ENCODE measurements around the gene LYRM9. TPM values are rescaled to one million over a fixed set of nuclear protein-coding genes. Genes with fewer than 3 reads are reported as not detected.

The LYRM9 gene
- total and polyA plus RNA-seq, 8 donors, result 0.58 to 20.3 (median 11.5) TPM

- Histone ChIP-seq H3K36me3 (no peaks in the 10 kb centered on the region), H3K27ac (no peak overlapping the region), H3K27me3 (no peaks in the 10 kb centered on the region), H3K9me3 (no peaks in the 10 kb centered on the region), H3K4me1 (no peaks in the 10 kb centered on the region), H3K4me3 (no peak overlapping the region)
- TF ChIP-seq CTCF (IDR thresholded peaks at IDR 0.05), result no peak
- no peak for TF ChIP-seq EP300 (IDR thresholded peaks at IDR 0.05)
- TF ChIP-seq POLR2AphosphoS5 (IDR thresholded peaks at IDR 0.05), result no peak
- no peak for TF ChIP-seq POLR2A (IDR thresholded peaks at IDR 0.05)
- intact Hi-C loops (cut with DNase I; ENCODE audit: low total_unique reads), result no loop called here
- DNase-seq, result no peak
- WGBS, 5 donors, result 71 to 84% (median 79%) methylated on average over 5 of the region's 5 CpGs
Measured at GRCh38 chr17:27856676-27857432, 36.3 kb downstream of the LYRM9 start.

- TF ChIP-seq POLR2AphosphoS5 (IDR thresholded peaks at IDR 0.05), result no peak
- TF ChIP-seq POLR2A (IDR thresholded peaks at IDR 0.05), result no peak
- no peak for TF ChIP-seq CTCF (IDR thresholded peaks at IDR 0.05)
- TF ChIP-seq EP300 (IDR thresholded peaks at IDR 0.05), result no peak
- no peaks in the 10 kb centered on the region for H3K36me3 ChIP-seq
- H3K27ac ChIP-seq, result no peak overlapping the region
- H3K4me3 ChIP-seq, result no peak overlapping the region
- no peaks in the 10 kb centered on the region for H3K4me1 ChIP-seq
- H3K27me3 ChIP-seq, result no peaks in the 10 kb centered on the region
- intact Hi-C loops (cut with DNase I; ENCODE audit: low total_unique reads), result no loop called here
- 94 to 99% (median 97%) methylated on average over 3 of the region's 3 CpGs for WGBS, 5 donors
- H3K9me3 ChIP-seq, result no peaks in the 10 kb centered on the region
- no peak for DNase-seq
Measured at GRCh38 chr17:27855454-27855853, 37.7 kb downstream of the LYRM9 start.

GRCh38 chr17:27854163-27854562, 39.0 kb downstream of the LYRM9 start:
- Histone ChIP-seq H3K36me3 (no peaks in the 10 kb centered on the region), H3K27me3 (no peaks in the 10 kb centered on the region), H3K4me1 (no peaks in the 10 kb centered on the region), H3K9me3 (no peaks in the 10 kb centered on the region), H3K27ac (no peak overlapping the region), H3K4me3 (no peak overlapping the region)
- WGBS, 5 donors, result 81 to 92% (median 88%) methylated on average over 5 of the region's 5 CpGs
- no peak for DNase-seq
- TF ChIP-seq CTCF (IDR thresholded peaks at IDR 0.05) (no peak), POLR2A (IDR thresholded peaks at IDR 0.05) (no peak)
- intact Hi-C loops (cut with DNase I; ENCODE audit: low total_unique reads), result no loop called here

- H3K4me1 ChIP-seq, result no peaks in the 10 kb centered on the region
- H3K27me3 ChIP-seq, result no peaks in the 10 kb centered on the region
- no peak for TF ChIP-seq POLR2AphosphoS5 (IDR thresholded peaks at IDR 0.05)
- H3K9me3 ChIP-seq, result no peaks in the 10 kb centered on the region
- no peaks in the 10 kb centered on the region for H3K36me3 ChIP-seq
- intact Hi-C loops (cut with DNase I; ENCODE audit: low total_unique reads), result no loop called here
- 54 to 69% (median 57%) methylated on average over 3 of the region's 3 CpGs for WGBS, 5 donors
- H3K27ac ChIP-seq, result no peak overlapping the region
- DNase-seq, result no peak
- no peak overlapping the region for H3K4me3 ChIP-seq
Measured at GRCh38 chr17:27853091-27853490, 40.1 kb downstream of the LYRM9 start.

GRCh38 chr17:27849474-27850185, 43.5 kb downstream of the LYRM9 start:
- peaks cover 0 to 11% (median 0%) of the 10 kb centered on the region in 4 donors for H3K4me1 ChIP-seq
- DNase-seq, result no peak
- WGBS, 5 donors, result 77 to 85% (median 81%) methylated on average over 9 of the region's 9 CpGs
- H3K27ac ChIP-seq, result no peak overlapping the region
- no peaks in the 10 kb centered on the region for H3K9me3 ChIP-seq
- H3K36me3 ChIP-seq, result no peaks in the 10 kb centered on the region
- TF ChIP-seq EP300 (IDR thresholded peaks at IDR 0.05), result no peak
- TF ChIP-seq CTCF (IDR thresholded peaks at IDR 0.05), result no peak
- TF ChIP-seq POLR2A (IDR thresholded peaks at IDR 0.05), result no peak
- TF ChIP-seq POLR2AphosphoS5 (IDR thresholded peaks at IDR 0.05), result no peak
- H3K27me3 ChIP-seq, result no peaks in the 10 kb centered on the region
- intact Hi-C loops (cut with DNase I; ENCODE audit: low total_unique reads), result no loop called here
- H3K4me3 ChIP-seq, result no peak overlapping the region
